HepG2 (cell line): Measurements from ENCODE around the gene TOM1L2. TPM values are rescaled to one million over a fixed set of nuclear protein-coding genes. Genes with fewer than 3 reads are reported as not detected.

Source experiments
- ATAC-seq: fragments of 200-7000 bp; cut with Tn5 transposase; 3 replicates; pipeline ENCODE4 v1.9.1; 2020; ENCODE audit warnings: mild to moderate bottlenecking, moderate library complexity
- BruUV-seq: library from RNA; stranded (reverse); fragments of 400-500 nt; replicated peaks from 2 replicates; lab custom pipeline; 2021; lab: Mats Ljungman, UMichigan
- CTCF ChIA-PET: fragments of 300-600 bp; formaldehyde crosslinking; extraction: SDS; loops from one replicate; lab custom pipeline; 2021; ENCODE audit warnings: low total read pairs, inconsistent platforms, low intra/inter-chr PET ratio; lab: Yijun Ruan, JAX
- POLR2A ChIA-PET: fragments of 350-600 bp; sonication (Branson Sonifier 250); formaldehyde crosslinking; loops from one replicate; lab custom pipeline; 2020; ENCODE audit warnings: antibody characterized with exemption, inconsistent platforms; lab: Yijun Ruan, JAX
- DNase-seq: peaks from one replicate; pipeline ENCODE4 v3.0.0-alpha.2; 2015; ENCODE audit warnings: low spot score
- FAIRE-seq: peaks from 3 replicates; lab custom pipeline; 2011; peaks lifted over from hg19 to GRCh38; lab: Jason Lieb, UNC
- H2AFZ ChIP-seq: one replicate; pipeline ENCODE4 v1.6.1; 2011; ENCODE audit warnings: low read length, inconsistent platforms
- H3K27ac ChIP-seq: fragments of 300-600 bp; 3 replicates; pipeline ENCODE4 v1.8.0; 2011; ENCODE audit warnings: mixed run types, mild to moderate bottlenecking, mixed read lengths, low read length, inconsistent platforms; ENCODE audit not compliant: insufficient read depth; ENCODE audit errors: extremely low read length
- H3K27me3 ChIP-seq, 2 experiments: fragments of 200-600 bp in 1 of 2; 2 replicates in 1 of 2; 3 replicates in 1 of 2; pipeline versions ENCODE4 v1.6.0 to v1.8.0; 2011; ENCODE audit warnings: low read length in 2 of 2, mild to moderate bottlenecking in 2 of 2, moderate library complexity in 2 of 2, inconsistent platforms in 1 of 2; ENCODE audit not compliant: insufficient read depth in 2 of 2, control insufficient read depth in 1 of 2
- H3K36me3 ChIP-seq, 2 experiments: fragments of 200-600 bp in 1 of 2; replicated peaks in 1 of 2; 2 replicates in 1 of 2; 3 replicates in 1 of 2; pipeline versions ENCODE4 v1.5.1 to v1.8.0; 2011; ENCODE audit warnings: low read length in 2 of 2, inconsistent platforms in 1 of 2; ENCODE audit not compliant: insufficient read depth in 2 of 2, control insufficient read depth in 1 of 2
- H3K4me1 ChIP-seq: 2 replicates; pipeline ENCODE4 v1.5.1; 2012; ENCODE audit warnings: low read length, inconsistent platforms; ENCODE audit not compliant: insufficient read depth
- H3K4me2 ChIP-seq: 2 replicates; pipeline ENCODE4 v1.6.0; 2011; ENCODE audit warnings: low read depth, low read length, inconsistent platforms
- H3K4me3 ChIP-seq, 3 experiments: fragments of 200-600 bp in 1 of 3; sonication (generic), shearing (Covaris generic) in 1 of 3; replicated peaks in 1 of 3; 2 replicates each; pipeline ENCODE4 v1.5.1; 2011 to 2016; ENCODE audit warnings: low read length in 3 of 3, inconsistent platforms in 2 of 3, low read depth in 2 of 3, mild to moderate bottlenecking in 2 of 3, control low read depth in 1 of 3, mixed read lengths in 1 of 3; ENCODE audit not compliant: insufficient read depth in 1 of 3
- H3K79me2 ChIP-seq: one replicate; pipeline ENCODE4 v1.6.1; 2011; ENCODE audit warnings: low read length, inconsistent platforms; ENCODE audit not compliant: insufficient read depth
- H3K9ac ChIP-seq: 2 replicates; pipeline ENCODE4 v1.6.0; 2011; ENCODE audit warnings: mild to moderate bottlenecking, low read depth, low read length, inconsistent platforms; ENCODE audit not compliant: insufficient read depth
- H3K9me3 ChIP-seq: 2 replicates; pipeline ENCODE4 v1.5.1; 2012; ENCODE audit warnings: mild to moderate bottlenecking, low read length
- H4K20me1 ChIP-seq: 2 replicates; pipeline ENCODE4 v1.6.0; 2011; ENCODE audit warnings: inconsistent platforms, mild to moderate bottlenecking, low read length, moderate library complexity; ENCODE audit not compliant: insufficient read depth
- CREB3 ChIP-seq: sonication (generic); formaldehyde crosslinking; IDR thresholded peaks from 2 replicates; pipeline ENCODE4 v1.5.0; 2020; ENCODE audit warnings: missing genetic modification reagents
- GTF3A ChIP-seq: sonication (generic); formaldehyde crosslinking; conservative IDR thresholded peaks from 2 replicates; pipeline ENCODE4 v1.4.0; 2020; ENCODE audit warnings: mild to moderate bottlenecking, missing genetic modification reagents
- HMGA1 ChIP-seq: sonication (generic); formaldehyde crosslinking; conservative IDR thresholded peaks from 2 replicates; pipeline ENCODE4 v1.4.0; 2020; ENCODE audit warnings: missing genetic modification reagents
- KLF9 ChIP-seq: IDR thresholded peaks from 2 replicates; pipeline ENCODE4 v1.6.1; 2016; ENCODE audit warnings: low read depth
- NFIC ChIP-seq: IDR thresholded peaks from 2 replicates; pipeline ENCODE4 v1.6.1; 2012; ENCODE audit warnings: mild to moderate bottlenecking, low read length, inconsistent platforms
- PHF21A ChIP-seq: sonication (generic); formaldehyde crosslinking; IDR thresholded peaks from 2 replicates; pipeline ENCODE4 v1.5.0; 2020; ENCODE audit warnings: mild to moderate bottlenecking, missing genetic modification reagents
- RBAK ChIP-seq: sonication (generic); formaldehyde crosslinking; IDR thresholded peaks from 2 replicates; pipeline ENCODE4 v1.5.1; 2020; ENCODE audit warnings: mild to moderate bottlenecking, missing genetic modification reagents
- SALL2 ChIP-seq: sonication (generic); formaldehyde crosslinking; IDR thresholded peaks from 2 replicates; pipeline ENCODE4 v1.8.1; 2023; ENCODE audit warnings: mild to moderate bottlenecking, missing genetic modification reagents, inconsistent platforms
- SRY ChIP-seq: sonication (generic); formaldehyde crosslinking; IDR thresholded peaks from 2 replicates; pipeline ENCODE4 v1.8.0; 2022; ENCODE audit warnings: mild to moderate bottlenecking, missing genetic modification reagents
- ZBTB3 ChIP-seq: sonication (generic); formaldehyde crosslinking; IDR thresholded peaks from 2 replicates; pipeline ENCODE4 v1.4.0; 2020; ENCODE audit warnings: low read depth, mild to moderate bottlenecking, moderate library complexity, missing genetic modification reagents, borderline replicate concordance
- ZMYM4 ChIP-seq: sonication (generic); formaldehyde crosslinking; IDR thresholded peaks from 2 replicates; pipeline ENCODE4 v1.8.1; 2023; ENCODE audit warnings: mild to moderate bottlenecking, missing genetic modification reagents
- ZNF609 ChIP-seq: sonication (generic); formaldehyde crosslinking; IDR thresholded peaks from 2 replicates; pipeline ENCODE4 v1.4.0; 2020; ENCODE audit warnings: mild to moderate bottlenecking, missing genetic modification reagents, borderline replicate concordance
- WGBS: methylation state at CpG from one replicate; pipeline ENCODE4 v1.1.6; 2017; ENCODE audit warnings: low lambda C conversion rate; 5-methylcytosine and 5-hydroxymethylcytosine counted together
- in situ Hi-C: cut with HindIII; loops from 2 replicates; pipeline ENCODE4 v1.10.0; 2017; ENCODE audit warnings: low pct_unique_long_range_greater_than_20kb; ENCODE audit not compliant: extremely low pct_ligation_motif_present
- intact Hi-C: fragments of 100-400 bp; cut with micrococcal nuclease; formaldehyde crosslinking; loops from one replicate; pipeline ENCODE4 v1.10.0; 2022; ENCODE audit not compliant: unreplicated experiment
- polyA plus RNA-seq, 8 experiments: library from polyadenylated mRNA; depleted of rRNA in 3 of 8; stranded (reverse) in 7 of 8; unstranded in 1 of 8; fragments of >200 nt; fragmentation: Illumina TruSeq in 4 of 8; extraction: Trizol in 4 of 8; gene quantifications; 2 replicates each; pipeline versions ENCODE4 v1.2.1 to v1.2.3, GENCODE V29; 2011 to 2016; ENCODE audit warnings: low read depth in 4 of 8, missing spikeins in 1 of 8, mixed read lengths in 1 of 8; ENCODE audit not compliant: insufficient read depth in 1 of 8
- total RNA-seq, 5 experiments: library from RNA; depleted of rRNA; stranded (reverse); fragments of >200 nt; fragmentation: Illumina TruSeq; extraction: Trizol; gene quantifications; 2 replicates each; pipeline ENCODE4 v1.2.3, GENCODE V29; 2016; ENCODE audit warnings: low read depth in 1 of 5
- TF ChIP-seq, protein P1 (sequence below): sonication (generic); formaldehyde crosslinking; IDR thresholded peaks from 2 replicates; pipeline ENCODE4 v1.4.0; 2020; ENCODE audit warnings: missing genetic modification reagents

Gene TOM1L2
- total and polyA plus RNA-seq, 2 of the 13 experiments (the other 11 are each of a cell fraction or from before 2014, with no cell fraction given) = 4.7 to 7.4 TPM

DNA sequence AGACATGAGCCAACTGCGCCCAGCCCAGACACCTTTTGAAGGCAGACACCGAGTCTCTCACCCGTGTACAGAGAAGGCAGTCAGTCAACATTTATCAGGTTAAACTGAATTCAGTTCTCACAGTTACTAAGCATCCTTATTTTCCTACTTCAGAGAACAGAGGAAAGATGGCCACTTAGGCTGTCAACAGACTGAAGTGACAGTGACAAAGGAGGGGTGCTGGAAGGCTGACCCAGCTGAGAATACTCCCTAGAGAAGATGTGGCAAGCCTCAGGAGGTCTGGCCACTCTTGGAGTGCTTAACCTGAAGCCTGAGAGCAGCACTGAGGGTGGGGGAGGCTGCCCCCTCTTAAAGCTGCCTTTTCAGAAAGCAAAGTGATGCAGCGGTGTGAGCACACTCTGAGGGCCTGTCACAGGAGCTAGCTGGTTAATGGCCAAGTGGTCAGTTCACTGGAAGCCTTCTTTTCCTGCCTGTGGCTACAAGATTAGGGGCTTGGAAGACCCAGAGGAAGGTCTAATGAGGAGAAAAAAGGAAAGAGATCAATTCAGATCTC, 84.4 kb downstream of the TOM1L2 start (continued):
- TF ChIP-seq ZNF609 (no peak), NFIC (no peak)

DNA sequence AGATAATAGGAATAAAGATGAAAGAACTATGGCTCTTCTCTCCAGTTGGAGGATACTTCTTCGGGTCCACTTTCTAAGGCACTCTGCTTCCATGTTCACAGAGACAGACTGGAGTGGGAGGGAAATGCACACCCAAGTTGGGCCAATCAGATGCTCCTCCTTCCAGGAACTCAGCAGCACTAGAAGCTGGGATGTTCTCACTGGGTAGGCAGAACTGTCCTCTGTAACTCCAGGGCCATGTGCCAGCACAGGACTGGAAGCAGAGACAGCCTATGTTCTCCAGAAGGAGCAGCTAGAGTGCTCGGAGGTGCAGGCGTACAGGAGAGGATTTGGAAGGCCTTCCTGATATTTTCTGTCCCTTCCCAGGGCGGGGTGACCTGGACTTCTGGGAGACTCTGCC, 85.5 kb downstream of the TOM1L2 start:
- ATAC-seq = no peak
- no peaks in the 10 kb centered on the region for H3K79me2 ChIP-seq
- intact Hi-C loops = no loop called here
- H4K20me1 ChIP-seq = no peaks in the 10 kb centered on the region
- no peaks in the 10 kb centered on the region for H3K27me3 ChIP-seq
- no peak overlapping the region for H3K9ac ChIP-seq
- no peaks in the 10 kb centered on the region for H3K9me3 ChIP-seq
- H2AFZ ChIP-seq = no peak overlapping the region
- BruUV-seq = no TSS peak
- in situ Hi-C loops = no loop called here
- CTCF ChIA-PET = no interaction called here
- 86% methylated on average over 4 of the region's 4 CpGs for WGBS
- FAIRE-seq = no peak
- H3K4me1 ChIP-seq = no peaks in the 10 kb centered on the region
- H3K4me3 ChIP-seq = no peak overlapping the region
- DNase-seq = no peak
- no peak overlapping the region for H3K4me2 ChIP-seq
- H3K27ac ChIP-seq = no peak overlapping the region
- H3K36me3 ChIP-seq = no peaks in the 10 kb centered on the region; a peak in 1 of 5 replicates
- POLR2A ChIA-PET = no interaction called here
- TF ChIP-seq KLF9 (CRISPR knock-in tag) (no peak), SRY (no peak), HMGA1 (CRISPR knock-in tag) (no peak), CREB3 (CRISPR knock-in tag) (no peak), RBAK (CRISPR knock-in tag) (no peak), SALL2 (no peak), GTF3A (CRISPR knock-in tag) (no peak), PHF21A (CRISPR knock-in tag) (no peak), ZBTB3 (CRISPR knock-in tag) (no peak), ZMYM4 (CRISPR knock-in tag) (no peak)
- TF ChIP-seq, protein P1, sequence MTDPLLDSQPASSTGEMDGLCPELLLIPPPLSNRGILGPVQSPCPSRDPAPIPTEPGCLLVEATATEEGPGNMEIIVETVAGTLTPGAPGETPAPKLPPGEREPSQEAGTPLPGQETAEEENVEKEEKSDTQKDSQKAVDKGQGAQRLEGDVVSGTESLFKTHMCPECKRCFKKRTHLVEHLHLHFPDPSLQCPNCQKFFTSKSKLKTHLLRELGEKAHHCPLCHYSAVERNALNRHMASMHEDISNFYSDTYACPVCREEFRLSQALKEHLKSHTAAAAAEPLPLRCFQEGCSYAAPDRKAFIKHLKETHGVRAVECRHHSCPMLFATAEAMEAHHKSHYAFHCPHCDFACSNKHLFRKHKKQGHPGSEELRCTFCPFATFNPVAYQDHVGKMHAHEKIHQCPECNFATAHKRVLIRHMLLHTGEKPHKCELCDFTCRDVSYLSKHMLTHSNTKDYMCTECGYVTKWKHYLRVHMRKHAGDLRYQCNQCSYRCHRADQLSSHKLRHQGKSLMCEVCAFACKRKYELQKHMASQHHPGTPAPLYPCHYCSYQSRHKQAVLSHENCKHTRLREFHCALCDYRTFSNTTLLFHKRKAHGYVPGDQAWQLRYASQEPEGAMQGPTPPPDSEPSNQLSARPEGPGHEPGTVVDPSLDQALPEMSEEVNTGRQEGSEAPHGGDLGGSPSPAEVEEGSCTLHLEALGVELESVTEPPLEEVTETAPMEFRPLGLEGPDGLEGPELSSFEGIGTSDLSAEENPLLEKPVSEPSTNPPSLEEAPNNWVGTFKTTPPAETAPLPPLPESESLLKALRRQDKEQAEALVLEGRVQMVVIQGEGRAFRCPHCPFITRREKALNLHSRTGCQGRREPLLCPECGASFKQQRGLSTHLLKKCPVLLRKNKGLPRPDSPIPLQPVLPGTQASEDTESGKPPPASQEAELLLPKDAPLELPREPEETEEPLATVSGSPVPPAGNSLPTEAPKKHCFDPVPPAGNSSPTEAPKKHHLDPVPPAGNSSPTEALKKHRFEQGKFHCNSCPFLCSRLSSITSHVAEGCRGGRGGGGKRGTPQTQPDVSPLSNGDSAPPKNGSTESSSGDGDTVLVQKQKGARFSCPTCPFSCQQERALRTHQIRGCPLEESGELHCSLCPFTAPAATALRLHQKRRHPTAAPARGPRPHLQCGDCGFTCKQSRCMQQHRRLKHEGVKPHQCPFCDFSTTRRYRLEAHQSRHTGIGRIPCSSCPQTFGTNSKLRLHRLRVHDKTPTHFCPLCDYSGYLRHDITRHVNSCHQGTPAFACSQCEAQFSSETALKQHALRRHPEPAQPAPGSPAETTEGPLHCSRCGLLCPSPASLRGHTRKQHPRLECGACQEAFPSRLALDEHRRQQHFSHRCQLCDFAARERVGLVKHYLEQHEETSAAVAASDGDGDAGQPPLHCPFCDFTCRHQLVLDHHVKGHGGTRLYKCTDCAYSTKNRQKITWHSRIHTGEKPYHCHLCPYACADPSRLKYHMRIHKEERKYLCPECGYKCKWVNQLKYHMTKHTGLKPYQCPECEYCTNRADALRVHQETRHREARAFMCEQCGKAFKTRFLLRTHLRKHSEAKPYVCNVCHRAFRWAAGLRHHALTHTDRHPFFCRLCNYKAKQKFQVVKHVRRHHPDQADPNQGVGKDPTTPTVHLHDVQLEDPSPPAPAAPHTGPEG (CRISPR knock-in tag) = no peak
